Body of pancreas (tissue), 4 donors: Measurements from ENCODE around the gene BTBD1. TPM values are rescaled to one million over a fixed set of nuclear protein-coding genes. Genes with fewer than 3 reads are reported as not detected.

Experiments used
- ATAC-seq: fragments of 150-250 bp; one replicate; pipeline ENCODE4 v1.9.1; 2016
- DNase-seq, 4 donors: peaks; one replicate each; pipeline ENCODE4 v3.0.0-alpha.2; 2019
- H3K27ac ChIP-seq, 4 donors: fragments of 200-600 bp; sonication (generic); 1 replicate in 3 of 4; 2 replicates in 1 of 4; pipeline versions ENCODE4 v1.5.1 to v1.6.1; 2016 to 2019; ENCODE audit warnings: mild to moderate bottlenecking in 1 of 4, mixed read lengths in 1 of 4, moderate library complexity in 1 of 4
- H3K27me3 ChIP-seq, 2 donors: fragments of 200-600 bp; sonication (generic); one replicate each; pipeline ENCODE4 v1.6.0; 2016; ENCODE audit warnings: mild to moderate bottlenecking in 1 of 2
- H3K36me3 ChIP-seq, 2 donors: fragments of 200-600 bp; sonication (generic); replicated peaks in 1 of 2; 2 replicates each; pipeline ENCODE4 v1.5.1; 2016; ENCODE audit warnings: low read depth in 2 of 2; ENCODE audit not compliant: insufficient read depth in 1 of 2
- H3K4me1 ChIP-seq: fragments of 200-600 bp; sonication (generic); one replicate; pipeline ENCODE4 v1.6.0; 2016
- H3K4me3 ChIP-seq, 2 donors: fragments of 200-600 bp; sonication (generic); 1 replicate in 1 of 2; 2 replicates in 1 of 2; pipeline ENCODE4 v1.5.1; 2016 to 2019
- H3K9me3 ChIP-seq, 3 donors: fragments of 200-600 bp; sonication (generic); 1 replicate in 2 of 3; 2 replicates in 1 of 3; pipeline ENCODE4 v1.5.1; 2016
- POLR2A ChIP-seq, 3 donors: fragments of 450-650 bp; IDR thresholded peaks; one replicate each; pipeline ENCODE4 v1.6.1; 2016; ENCODE audit warnings: antibody characterized with exemption in 3 of 3, mild to moderate bottlenecking in 2 of 3
- WGBS, 2 donors: methylation state at CpG; one replicate each; pipeline ENCODE4 v1.1.5; 2017; 5-methylcytosine and 5-hydroxymethylcytosine counted together
- intact Hi-C: fragments of 100-400 bp; cut with DNase I; formaldehyde crosslinking; loops from one replicate; pipeline ENCODE4 v1.15.1; 2023
- total RNA-seq, 2 donors: library from RNA; depleted of rRNA; stranded (reverse); fragments of >200 nt; gene quantifications; one replicate each; pipeline ENCODE4 v1.1.0, GENCODE V29; 2016
- TF ChIP-seq, protein P1 (sequence below), 7 experiments: fragments of 450-650 bp in 4 of 7; fragments of 200-600 bp in 3 of 7; sonication (generic) in 3 of 7; IDR thresholded peaks; one replicate each; pipeline ENCODE4 v1.5.1; 2016 to 2019; ENCODE audit warnings: antibody characterized with exemption in 7 of 7

Gene BTBD1
- 10 to 100 TPM; 24.4 to 37.9 TPM for total RNA-seq

DNA sequence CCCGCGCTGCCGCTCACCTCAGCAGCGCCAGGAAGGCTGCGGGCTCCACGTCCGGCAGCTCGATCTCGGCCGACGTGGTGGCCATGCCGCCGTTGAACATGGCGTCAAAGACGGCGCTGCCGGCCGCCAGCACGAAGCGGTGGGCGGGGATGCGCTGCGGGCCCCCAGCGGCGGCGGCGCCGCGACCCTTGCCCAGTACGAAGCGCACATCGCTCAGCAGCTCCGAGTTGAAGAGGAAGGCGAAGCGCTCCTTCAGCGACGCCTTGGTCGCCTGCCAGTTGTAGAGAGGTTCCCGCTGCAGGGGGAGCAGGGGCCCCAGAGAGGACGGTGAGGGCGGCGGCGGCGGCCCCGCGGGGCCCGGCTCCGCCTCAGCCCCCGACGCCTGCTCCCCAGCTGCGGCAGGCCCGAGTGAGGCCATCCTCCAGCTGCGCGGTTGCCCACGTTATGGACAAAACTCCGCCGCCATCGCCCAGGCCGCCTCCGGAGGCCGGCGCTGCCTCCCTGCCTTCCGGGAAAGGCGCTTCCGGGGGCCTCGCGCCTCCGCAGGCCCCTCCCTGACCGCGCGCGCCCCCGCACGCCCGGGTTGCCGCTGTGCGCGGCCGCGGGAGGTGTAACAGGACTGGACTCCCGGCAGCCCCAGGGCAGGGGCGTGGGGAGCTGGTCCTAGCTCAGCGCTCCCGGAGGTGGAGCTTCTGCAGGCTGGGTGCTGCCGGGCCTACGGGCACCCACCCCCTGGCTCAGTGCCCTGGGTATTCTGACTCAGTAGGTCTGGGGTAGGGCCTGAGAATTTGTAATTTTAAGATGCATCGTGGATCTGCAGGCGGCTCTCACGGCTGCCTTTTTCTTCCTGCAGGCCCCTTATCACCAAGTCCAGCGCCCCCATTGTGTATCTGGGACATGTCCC lies at the start of gene BTBD1:
TSS of gene BTBD1 (minus strand) at position 519 of the 904 bp plus-strand sequence. CDS start at position 418, 101 bp downstream.
- 1% methylated on average over 63 of the region's 90 CpGs; no CpG with 5 or more reads in 1 of the 2 donors for WGBS, 2 donors
- TF ChIP-seq, protein P1, sequence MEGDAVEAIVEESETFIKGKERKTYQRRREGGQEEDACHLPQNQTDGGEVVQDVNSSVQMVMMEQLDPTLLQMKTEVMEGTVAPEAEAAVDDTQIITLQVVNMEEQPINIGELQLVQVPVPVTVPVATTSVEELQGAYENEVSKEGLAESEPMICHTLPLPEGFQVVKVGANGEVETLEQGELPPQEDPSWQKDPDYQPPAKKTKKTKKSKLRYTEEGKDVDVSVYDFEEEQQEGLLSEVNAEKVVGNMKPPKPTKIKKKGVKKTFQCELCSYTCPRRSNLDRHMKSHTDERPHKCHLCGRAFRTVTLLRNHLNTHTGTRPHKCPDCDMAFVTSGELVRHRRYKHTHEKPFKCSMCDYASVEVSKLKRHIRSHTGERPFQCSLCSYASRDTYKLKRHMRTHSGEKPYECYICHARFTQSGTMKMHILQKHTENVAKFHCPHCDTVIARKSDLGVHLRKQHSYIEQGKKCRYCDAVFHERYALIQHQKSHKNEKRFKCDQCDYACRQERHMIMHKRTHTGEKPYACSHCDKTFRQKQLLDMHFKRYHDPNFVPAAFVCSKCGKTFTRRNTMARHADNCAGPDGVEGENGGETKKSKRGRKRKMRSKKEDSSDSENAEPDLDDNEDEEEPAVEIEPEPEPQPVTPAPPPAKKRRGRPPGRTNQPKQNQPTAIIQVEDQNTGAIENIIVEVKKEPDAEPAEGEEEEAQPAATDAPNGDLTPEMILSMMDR (IDR thresholded peaks at IDR 0.05) = peak in 2 of 7 experiments; percentile 22 to 35
- TF ChIP-seq POLR2A (IDR thresholded peaks at IDR 0.05) = peak; percentile 87 to 89 (median 88)
- intact Hi-C loops = no loop called here
- Histone ChIP-seq H3K36me3 (no peaks in the 10 kb centered on the region), H3K27ac (peak within 1 kb of the TSS; percentile 73 to 94 (median 82)), H3K4me3 (peak within 1 kb of the TSS; percentile 24 to 99), H3K4me1 (peaks cover 42% of the 10 kb centered on the region), H3K9me3 (no peaks in the 10 kb centered on the region), H3K27me3 (no peaks in the 10 kb centered on the region)
- peak; percentile 89 to 95 (median 94) for DNase-seq
- peak; percentile 96 for ATAC-seq

DNA sequence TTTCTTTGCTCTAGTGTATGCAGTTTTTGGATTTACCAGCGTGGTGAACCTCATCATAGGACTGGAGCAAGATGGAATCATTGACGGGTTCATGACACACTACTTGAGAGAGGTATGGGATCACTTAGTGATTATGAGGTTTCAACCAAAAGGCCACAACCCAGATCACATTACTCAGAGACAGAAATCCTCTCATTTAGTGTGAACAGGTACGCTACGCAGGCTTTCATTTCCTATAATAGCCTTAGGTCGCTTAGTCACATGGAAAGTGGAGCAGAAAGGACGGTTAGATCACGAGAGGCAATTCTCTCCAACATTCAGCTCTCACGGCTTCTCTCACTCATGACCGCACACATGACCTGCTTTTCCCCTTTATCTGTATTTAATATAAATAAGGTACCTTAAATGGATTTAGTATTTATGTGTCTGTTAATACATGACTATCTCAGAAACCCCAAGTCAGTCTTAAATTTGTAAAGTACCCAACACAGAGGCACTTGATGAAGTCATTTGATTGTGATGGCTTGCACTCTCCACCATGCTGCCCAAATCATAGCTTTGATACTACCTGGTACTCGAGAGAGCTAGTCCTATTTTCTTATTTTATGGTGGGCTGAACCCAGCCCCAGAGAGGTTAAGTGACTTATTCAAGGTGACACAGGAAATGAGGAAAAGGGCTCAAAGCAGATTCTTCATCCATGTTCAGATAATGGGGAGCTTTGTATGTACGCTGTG lies 48.9 kb upstream of the BTBD1 start:
- DNase-seq (no peak), ATAC-seq (no peak)
- Histone ChIP-seq H3K4me1 (no peaks in the 10 kb centered on the region), H3K4me3 (no peak overlapping the region), H3K36me3 (no peaks in the 10 kb centered on the region), H3K27ac (no peak overlapping the region), H3K9me3 (no peaks in the 10 kb centered on the region), H3K27me3 (no peaks in the 10 kb centered on the region)
- 79 to 81% methylated on average over 11 of the region's 11 CpGs for WGBS, 2 donors
- intact Hi-C loops = no loop called here
- TF ChIP-seq, protein P1 (IDR thresholded peaks at IDR 0.05) = no peak
- no peak for TF ChIP-seq POLR2A (IDR thresholded peaks at IDR 0.05)

DNA sequence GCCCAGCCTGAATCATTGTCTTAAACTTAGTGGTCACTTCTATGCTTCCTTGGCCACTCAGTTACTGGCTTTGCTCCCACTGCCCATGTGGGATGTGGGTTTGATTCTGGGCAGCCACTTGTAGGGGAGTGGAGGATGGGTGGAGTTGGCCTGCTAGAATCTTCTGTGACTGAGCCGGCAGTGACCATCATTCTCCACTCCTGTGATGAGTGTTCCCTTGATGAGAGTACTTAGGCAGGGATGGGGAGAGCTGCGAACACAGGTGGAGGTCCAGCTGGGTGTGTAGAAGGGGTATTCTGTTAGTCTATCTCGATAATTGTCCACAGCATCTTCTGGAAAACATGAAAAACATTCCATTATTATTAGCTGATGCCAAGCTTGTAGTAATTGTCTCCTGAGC lies 48.4 kb upstream of the BTBD1 start:
- Histone ChIP-seq H3K4me3 (no peak overlapping the region), H3K27me3 (no peaks in the 10 kb centered on the region), H3K27ac (no peak overlapping the region), H3K4me1 (no peaks in the 10 kb centered on the region), H3K36me3 (no peaks in the 10 kb centered on the region), H3K9me3 (no peaks in the 10 kb centered on the region)
- intact Hi-C loops = no loop called here
- no peak for TF ChIP-seq POLR2A (IDR thresholded peaks at IDR 0.05)
- TF ChIP-seq, protein P1 (IDR thresholded peaks at IDR 0.05) = no peak
- DNase-seq (no peak), ATAC-seq (no peak)
- 84 to 91% methylated on average over 3 of the region's 3 CpGs for WGBS, 2 donors

DNA sequence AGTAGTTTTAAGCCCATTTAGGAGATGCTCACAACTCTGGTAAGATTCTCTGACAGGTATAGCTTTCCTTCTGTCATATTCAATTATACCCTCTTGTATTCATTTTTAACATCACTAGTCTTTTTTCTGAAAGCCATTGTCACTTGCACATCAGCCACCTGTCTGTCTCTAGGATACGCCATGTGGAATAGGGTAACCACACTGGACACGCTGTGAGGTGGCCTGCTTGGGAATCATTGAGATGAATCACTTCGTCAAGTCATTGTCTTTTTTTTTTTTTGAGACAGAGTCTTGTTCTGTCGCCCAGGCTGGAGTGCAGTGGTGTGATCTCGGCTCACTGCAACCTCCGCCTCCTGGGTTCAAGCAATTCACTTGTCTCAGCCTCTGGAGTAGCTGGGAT lies 47.8 kb upstream of the BTBD1 start:
- Histone ChIP-seq H3K4me1 (no peaks in the 10 kb centered on the region), H3K36me3 (no peaks in the 10 kb centered on the region), H3K27ac (no peak overlapping the region), H3K27me3 (no peaks in the 10 kb centered on the region), H3K4me3 (no peak overlapping the region), H3K9me3 (no peaks in the 10 kb centered on the region)
- intact Hi-C loops = no loop called here
- no peak for TF ChIP-seq POLR2A (IDR thresholded peaks at IDR 0.05)
- TF ChIP-seq, protein P1 (IDR thresholded peaks at IDR 0.05) = no peak
- 87% methylated on average over 6 of the region's 6 CpGs for WGBS, 2 donors
- ATAC-seq = no peak
- no peak for DNase-seq
